HG03064 (cell line): Measurements from ENCODE around the gene SULF2.

Experiments used
- ATAC-seq: cut with Tn5 transposase; IDR thresholded peaks from one replicate; pipeline ENCODE4 v1.9.1; 2021; ENCODE audit warnings: low read depth; ENCODE audit not compliant: unreplicated experiment

Gene SULF2

GRCh38 chr20:47620808-47621805 lies 164.2 kb downstream of the SULF2 start:
- ATAC-seq = no peak

GRCh38 chr20:47618479-47618878 lies 166.8 kb downstream of the SULF2 start:
- no peak for ATAC-seq

- ATAC-seq = no peak
Observed at GRCh38 chr20:47614703-47615309, 170.5 kb downstream of the SULF2 start.

GRCh38 chr20:47612670-47613069 lies 172.6 kb downstream of the SULF2 start:
- no peak for ATAC-seq

GRCh38 chr20:47611785-47612184 lies 173.5 kb downstream of the SULF2 start:
- no peak for ATAC-seq

GRCh38 chr20:47610945-47611250 lies 174.4 kb downstream of the SULF2 start:
- no peak for ATAC-seq

GRCh38 chr20:47610247-47610944 lies 174.9 kb downstream of the SULF2 start:
- peak; percentile 59 for ATAC-seq

GRCh38 chr20:47609001-47609400 lies 176.3 kb downstream of the SULF2 start:
- no peak for ATAC-seq
